GM12891 (cell line): ENCODE data around the gene USP4.

ENCODE experiments used
- PAX5 ChIP-seq: IDR thresholded peaks from 2 replicates; pipeline ENCODE4 v1.6.1; 2011; ENCODE audit warnings: low read length, moderate library complexity, mild to moderate bottlenecking; ENCODE audit not compliant: insufficient read depth, severe bottlenecking
- POLR2A ChIP-seq: IDR thresholded peaks from 2 replicates; pipeline ENCODE4 v1.6.1; 2011; ENCODE audit warnings: low read depth, low read length, control low read depth
- POLR2AphosphoS5 ChIP-seq: IDR thresholded peaks from 2 replicates; pipeline ENCODE4 v1.6.1; 2011; ENCODE audit warnings: low read depth, low read length, control low read depth
- POU2F2 ChIP-seq: IDR thresholded peaks from 2 replicates; pipeline ENCODE4 v1.6.1; 2011; ENCODE audit warnings: low read depth, mild to moderate bottlenecking, control low read depth, low read length, moderate library complexity
- TAF1 ChIP-seq: IDR thresholded peaks from 2 replicates; pipeline ENCODE4 v1.6.1; 2011; ENCODE audit warnings: low read depth, low read length, control low read depth

GRCh38 chr3:49333916-49334633 lies 5.8 kb downstream of the USP4 start:
- TF ChIP-seq POLR2A (no peak), POLR2AphosphoS5 (no peak), TAF1 (no peak), PAX5 (no peak), POU2F2 (no peak)
